ENCODE results near the gene CRHR1. TPM values are rescaled to one million over a fixed set of nuclear protein-coding genes. Genes with fewer than 3 reads are reported as not detected.

CRHR1 gene
- total and polyA plus RNA-seq, 7 donors, result 0.09 to 0.30 TPM; not detected in 5

GRCh38 chr17:45867702-45868101, 83.6 kb downstream of the CRHR1 start:
- H3K9me3 ChIP-seq, result no peaks in the 10 kb centered on the region
- DNase-seq (no peak), ATAC-seq (no peak)
- intact Hi-C loops (cut with DNase I), result no loop called here
- no peak overlapping the region for H3K4me3 ChIP-seq
- no peak overlapping the region for H3K27ac ChIP-seq
- H3K27me3 ChIP-seq (ENCODE audit: insufficient read depth in 3 of 3, low read length in 2 of 3), result no peaks in the 10 kb centered on the region
- H3K4me1 ChIP-seq, result no peaks in the 10 kb centered on the region
- H3K36me3 ChIP-seq (ENCODE audit: insufficient read depth in 1 of 2, low read depth in 1 of 2), result no peaks in the 10 kb centered on the region
- no peak for TF ChIP-seq CTCF (IDR thresholded peaks at IDR 0.05)
- WGBS, 3 donors, result 51 to 59% (median 55%) methylated on average over 8 of the region's 8 CpGs

GRCh38 chr17:45868276-45868675, 84.2 kb downstream of the CRHR1 start:
- 55 to 72% (median 71%) methylated on average over 5 of the region's 5 CpGs for WGBS, 3 donors
- Histone ChIP-seq H3K27ac (no peak overlapping the region), H3K36me3 (ENCODE audit: insufficient read depth in 1 of 2, low read depth in 1 of 2) (no peaks in the 10 kb centered on the region), H3K27me3 (ENCODE audit: insufficient read depth in 3 of 3, low read length in 2 of 3) (no peaks in the 10 kb centered on the region), H3K4me1 (no peaks in the 10 kb centered on the region), H3K4me3 (no peak overlapping the region), H3K9me3 (no peaks in the 10 kb centered on the region)
- TF ChIP-seq CTCF (IDR thresholded peaks at IDR 0.05), result no peak
- intact Hi-C loops (cut with DNase I), result no loop called here
- ATAC-seq, result no peak
- no peak for DNase-seq

- intact Hi-C loops (cut with DNase I), result no loop called here
- WGBS, 3 donors, result 64 to 68% (median 68%) methylated on average over 14 of the region's 14 CpGs
Measured at GRCh38 chr17:45869676-45870341, 85.7 kb downstream of the CRHR1 start.

GRCh38 chr17:45870342-45870974, 86.3 kb downstream of the CRHR1 start:
- ATAC-seq, result no peak
- no peak for TF ChIP-seq CTCF (IDR thresholded peaks at IDR 0.05)
- H3K27ac ChIP-seq, result no peak overlapping the region

More at GRCh38 chr17:45869676-45870341, 85.7 kb downstream of the CRHR1 start:
- Histone ChIP-seq H3K27ac (no peak overlapping the region), H3K27me3 (ENCODE audit: insufficient read depth in 3 of 3, low read length in 2 of 3) (no peaks in the 10 kb centered on the region), H3K9me3 (no peaks in the 10 kb centered on the region), H3K36me3 (ENCODE audit: insufficient read depth in 1 of 2, low read depth in 1 of 2) (no peaks in the 10 kb centered on the region), H3K4me1 (no peaks in the 10 kb centered on the region), H3K4me3 (no peak overlapping the region)
- no peak for TF ChIP-seq CTCF (IDR thresholded peaks at IDR 0.05)
- no peak for DNase-seq
- ATAC-seq, result no peak

More at GRCh38 chr17:45870342-45870974, 86.3 kb downstream of the CRHR1 start:
- Histone ChIP-seq H3K36me3 (ENCODE audit: insufficient read depth in 1 of 2, low read depth in 1 of 2) (no peaks in the 10 kb centered on the region), H3K27me3 (ENCODE audit: insufficient read depth in 3 of 3, low read length in 2 of 3) (no peaks in the 10 kb centered on the region), H3K4me3 (no peak overlapping the region), H3K4me1 (no peaks in the 10 kb centered on the region), H3K9me3 (no peaks in the 10 kb centered on the region)
- no peak for DNase-seq
- intact Hi-C loops (cut with DNase I), result no loop called here
- 60 to 67% (median 61%) methylated on average over 4 of the region's 4 CpGs for WGBS, 3 donors

Data from psoas muscle (tissue), 8 donors.